Smooth muscle cell of the brain vasculature (primary cell): ENCODE data around the gene GP2.

ENCODE experiments used
- DNase-seq: peaks from one replicate; pipeline ENCODE4 v3.0.0-alpha.2; 2012; ENCODE audit warnings: low read depth, low spot score

Gene GP2

DNA sequence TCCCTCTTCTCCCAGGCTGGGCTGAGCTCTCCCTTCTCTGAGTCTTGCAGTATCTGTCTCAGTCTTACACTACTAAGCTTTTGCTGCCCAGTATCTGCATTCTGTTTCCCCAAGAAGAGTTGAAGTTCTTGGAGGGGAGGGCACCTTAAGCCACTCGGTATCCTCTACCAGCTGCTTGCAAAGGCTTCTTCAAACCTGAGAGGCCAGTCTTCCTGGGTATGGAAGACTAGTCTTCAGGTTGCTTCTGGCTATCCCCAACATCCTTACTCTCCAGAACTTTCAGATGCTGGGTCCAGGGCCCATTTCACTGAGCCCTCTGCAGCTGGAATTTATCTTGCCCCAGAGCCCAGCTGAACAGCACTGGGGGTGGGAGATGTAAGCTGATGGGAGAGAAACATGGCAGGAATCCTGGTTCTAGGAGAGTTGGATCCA lies 20.1 kb downstream of the GP2 start:
- no peak for DNase-seq

- DNase-seq: no peak
These were observed 20.9 kb downstream of the GP2 start for GRCh38 chr16:20306401-20306800.

- no peak for DNase-seq
These were observed 24.3 kb downstream of the GP2 start for GRCh38 chr16:20303012-20303411.

DNA sequence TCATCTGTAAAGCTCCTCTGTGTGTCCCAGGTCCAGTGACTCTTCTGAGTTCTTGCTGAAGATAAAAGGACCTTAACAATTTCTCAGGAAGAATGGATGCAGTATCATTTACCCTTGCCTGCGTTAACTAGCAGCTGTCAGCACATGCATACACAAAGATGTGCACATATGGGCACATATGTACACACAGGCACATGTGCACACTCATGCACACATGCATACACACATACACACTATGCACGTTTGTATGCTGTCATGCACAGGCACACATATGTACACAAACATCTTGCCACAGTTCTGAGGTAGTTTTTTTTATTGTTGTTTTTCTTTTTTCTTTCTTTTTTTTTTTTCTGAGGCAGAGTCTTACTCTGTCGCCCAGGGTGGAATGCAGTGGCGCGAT lies 24.9 kb downstream of the GP2 start:
- no peak for DNase-seq

DNA sequence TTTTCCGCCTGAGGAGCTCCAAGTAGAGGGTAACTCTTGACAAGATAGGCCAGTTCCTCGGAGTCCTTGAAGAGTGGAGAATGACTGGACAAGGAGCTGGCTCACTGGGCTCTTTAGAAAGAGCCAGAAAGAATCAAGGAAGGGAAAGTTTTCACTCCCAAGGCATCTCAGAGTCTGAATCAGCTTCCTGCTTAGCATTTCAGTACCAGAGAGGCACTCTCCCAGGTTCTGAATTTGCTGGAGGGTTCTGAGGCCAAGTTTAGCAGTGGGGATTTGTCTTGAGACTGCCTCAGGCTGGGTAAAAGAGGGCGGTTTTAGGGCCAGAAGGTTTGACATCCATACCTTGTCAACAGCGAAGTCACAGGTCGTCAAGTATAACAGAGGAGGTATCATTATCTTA lies 25.5 kb downstream of the GP2 start:
- DNase-seq: no peak

DNA sequence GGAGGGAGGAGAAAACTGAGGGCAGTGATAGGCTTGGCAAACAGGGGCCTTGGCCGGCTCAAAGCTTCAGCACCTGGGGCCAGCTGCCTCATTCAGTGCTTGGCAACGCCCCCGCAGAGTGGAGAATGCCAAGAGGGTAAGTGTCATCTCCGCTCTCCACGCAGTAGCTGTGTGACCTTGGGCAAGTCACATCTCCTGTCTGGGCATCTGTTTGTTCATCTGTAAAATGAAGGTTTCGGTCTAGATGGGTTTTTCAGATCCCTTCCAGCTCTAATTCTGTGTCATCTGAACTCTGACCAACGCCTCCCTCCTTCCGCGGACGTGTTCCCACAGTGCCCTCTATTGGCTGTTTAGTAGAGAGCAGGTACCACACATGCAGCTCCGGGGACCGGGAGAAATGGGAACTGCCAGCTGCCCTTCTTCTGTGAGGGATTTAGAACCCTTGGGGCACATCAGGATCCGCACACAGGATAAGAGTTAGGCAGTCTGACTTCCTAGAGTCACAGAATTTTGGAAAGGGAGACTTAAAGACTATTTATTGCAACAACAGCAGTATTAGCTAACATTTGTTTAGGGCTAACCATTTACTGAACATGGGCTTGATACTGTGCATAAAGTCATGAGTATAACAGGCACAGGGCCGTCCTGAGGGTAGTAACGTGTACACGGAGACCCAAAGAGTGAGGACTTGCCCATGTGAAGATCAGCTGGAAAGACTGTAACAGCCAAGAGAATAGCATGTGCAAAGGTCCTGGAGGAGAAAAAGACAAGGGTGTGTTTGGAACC lies 26.8 kb downstream of the GP2 start:
- DNase-seq: no peak

GRCh38 chr16:20298452-20298851 lies 28.9 kb downstream of the GP2 start:
- DNase-seq: no peak

- no peak for DNase-seq
These were observed 35.8 kb downstream of the GP2 start for GRCh38 chr16:20291208-20292206.

DNA sequence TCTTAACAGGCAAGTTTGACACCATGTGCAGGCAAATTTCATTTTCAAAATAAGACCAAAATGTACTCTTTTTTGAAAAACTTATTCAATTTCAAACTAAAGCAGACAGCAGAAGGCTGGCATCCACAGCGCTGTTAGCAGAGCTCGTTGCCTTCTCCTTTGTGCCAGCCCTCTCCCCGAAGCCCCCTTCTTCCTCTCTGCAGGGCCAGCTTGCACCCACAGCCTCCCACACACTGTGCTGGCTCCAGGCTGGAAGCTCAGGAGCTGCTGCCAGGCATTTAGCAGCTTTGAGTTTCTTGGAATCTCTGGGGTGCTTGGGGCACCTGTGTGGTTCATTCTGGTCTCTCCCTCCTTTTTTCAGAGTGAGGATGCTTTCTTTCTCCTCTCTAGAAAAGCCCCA lies 37.7 kb downstream of the GP2 start:
- no peak for DNase-seq

DNA sequence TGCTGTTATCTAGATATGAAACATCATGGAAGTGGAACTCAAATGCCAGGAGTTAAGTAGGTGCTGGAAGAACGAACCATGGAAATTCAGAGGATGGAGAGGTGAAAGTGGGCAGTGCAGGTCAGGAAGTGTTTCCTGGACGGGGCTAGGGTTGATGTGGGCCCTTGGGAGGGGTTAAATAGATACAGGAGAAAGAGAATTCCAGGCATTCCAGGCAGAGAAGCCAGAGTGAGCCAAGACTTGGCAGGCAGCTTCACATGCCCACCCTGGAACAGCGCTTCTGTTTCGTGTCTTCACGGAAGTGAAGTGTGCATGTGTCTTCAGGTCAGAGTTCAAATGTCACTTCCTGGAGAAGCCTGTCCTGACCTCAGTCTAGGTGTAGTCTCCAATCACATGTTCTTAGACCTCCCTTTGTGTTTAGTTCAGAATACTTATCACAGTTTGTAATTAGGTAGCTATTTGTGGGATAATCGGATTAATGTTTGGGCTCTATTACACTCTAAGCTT lies 41.3 kb downstream of the GP2 start:
- no peak for DNase-seq

GRCh38 chr16:20280259-20280658 lies 47.1 kb downstream of the GP2 start:
- no peak for DNase-seq

- DNase-seq: no peak
These were observed 55.4 kb downstream of the GP2 start for GRCh38 chr16:20271893-20272292.

- DNase-seq: no peak
These were observed 58.9 kb downstream of the GP2 start for GRCh38 chr16:20268409-20268808.

DNA sequence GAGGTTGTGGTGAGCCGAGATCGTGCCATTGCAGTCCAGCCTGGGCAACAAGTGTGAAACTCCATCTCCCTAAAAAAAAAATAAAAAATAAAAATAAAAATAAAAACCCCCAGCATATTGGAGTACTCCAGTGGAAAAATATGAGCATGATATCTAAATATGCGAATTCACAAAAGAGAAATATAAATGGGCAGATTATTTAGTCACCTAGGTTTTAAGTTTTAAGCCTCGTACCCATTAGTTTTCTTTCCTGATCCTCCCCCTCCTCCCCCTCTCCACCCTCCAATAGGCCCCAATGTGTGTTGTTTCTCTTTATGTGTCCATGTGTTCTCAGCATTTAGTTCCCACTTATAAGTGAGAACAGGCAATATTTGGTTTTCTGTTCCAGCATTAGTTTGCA lies 62.3 kb downstream of the GP2 start:
- DNase-seq: no peak

- DNase-seq: no peak
These were observed 64.0 kb downstream of the GP2 start for GRCh38 chr16:20263138-20263855.

DNA sequence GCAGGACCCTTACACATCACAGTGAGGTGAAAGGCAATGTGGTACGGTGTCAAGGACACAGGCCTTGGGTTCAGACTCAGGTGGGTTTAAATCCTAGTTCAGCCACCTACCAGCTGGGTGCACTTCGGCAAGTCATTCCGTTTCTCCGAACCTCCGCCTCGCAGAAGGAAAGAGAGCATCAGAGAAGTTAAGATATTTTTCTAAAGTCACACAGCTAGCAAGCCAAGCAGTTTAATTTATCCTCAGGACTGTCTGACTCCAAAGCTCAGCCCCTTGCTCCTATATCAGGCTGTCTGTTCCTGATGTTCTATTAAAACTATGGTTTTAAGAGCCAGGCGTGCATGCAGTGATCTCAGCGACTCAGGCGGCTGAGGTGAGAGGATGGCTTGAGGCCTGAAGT lies 65.1 kb downstream of the GP2 start:
- DNase-seq: no peak

DNA sequence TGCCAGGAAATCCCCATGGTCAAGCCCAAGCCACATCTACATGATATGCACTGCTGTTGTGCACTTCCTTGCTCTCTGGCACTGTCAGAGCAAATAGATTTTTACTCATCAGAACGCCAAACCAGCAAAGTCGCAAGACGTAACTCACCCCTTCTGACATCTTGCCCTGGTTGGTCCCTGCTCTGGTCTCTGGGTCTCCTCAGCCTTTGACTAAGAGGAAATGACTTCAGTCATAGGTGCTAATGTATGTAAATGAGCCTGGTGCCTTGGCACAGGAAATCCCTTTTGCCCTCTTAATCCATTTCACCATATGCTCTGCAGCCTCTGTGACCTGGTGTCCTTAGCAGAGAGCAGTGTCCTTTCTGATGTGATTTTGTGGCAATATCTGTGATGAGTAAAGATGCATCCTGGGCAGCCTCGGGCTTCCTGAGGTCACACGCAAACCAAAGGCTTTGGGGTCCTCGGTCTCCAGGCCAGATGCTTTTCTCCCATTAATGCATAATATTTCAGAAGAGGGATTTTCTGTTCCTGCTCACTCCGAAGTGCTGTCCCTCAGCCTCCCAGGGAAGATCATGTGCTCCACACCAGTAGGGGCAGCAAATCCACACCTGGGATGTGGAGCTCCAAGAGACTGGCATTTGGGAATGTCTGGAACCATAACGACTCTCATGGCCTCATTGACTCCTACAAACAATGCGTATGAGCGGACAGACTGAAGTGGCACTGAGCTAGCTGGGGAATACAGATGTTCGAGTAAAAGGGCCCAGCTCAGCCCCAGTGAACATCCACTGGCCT lies 66.9 kb downstream of the GP2 start:
- no peak for DNase-seq
